ENCODE data around the gene ALX4. TPM values are rescaled to one million over a fixed set of nuclear protein-coding genes. Genes with fewer than 3 reads are reported as not detected.

The ALX4 gene
- polyA plus RNA-seq, 1 of the 3 experiments (the other 2 are of a cell fraction), result under 0.01 TPM

GRCh38 chr11:44358713-44359112, 48.8 kb upstream of the ALX4 start:
- TF ChIP-seq RFX5 (IDR thresholded peaks at IDR 0.05; ENCODE audit: low read length) (no peak), MXI1 (IDR thresholded peaks at IDR 0.05; ENCODE audit: low read depth, low read length) (no peak), EP300 (IDR thresholded peaks at IDR 0.05; ENCODE audit: borderline replicate concordance in 1 of 2, low read depth in 1 of 2, low read length in 1 of 2) (no peak), CTCF (IDR thresholded peaks at IDR 0.05) (no peak), GABPA (IDR thresholded peaks at IDR 0.05; ENCODE audit: low read depth) (no peak), RXRA (IDR thresholded peaks at IDR 0.05; ENCODE audit: borderline replicate concordance, low read depth) (no peak), MAX (IDR thresholded peaks at IDR 0.05; ENCODE audit: low read depth) (no peak), TCF12 (IDR thresholded peaks at IDR 0.05) (no peak), NRF1 (IDR thresholded peaks at IDR 0.05; ENCODE audit: low read depth, low read length) (no peak), NFIC (IDR thresholded peaks at IDR 0.05; ENCODE audit: borderline replicate concordance) (no peak), MEF2A (IDR thresholded peaks at IDR 0.05; ENCODE audit: borderline replicate concordance, low read depth) (no peak), SIN3A (IDR thresholded peaks at IDR 0.05; ENCODE audit: borderline replicate concordance, low read depth, low read length) (no peak), FOSL2 (IDR thresholded peaks at IDR 0.05; ENCODE audit: borderline replicate concordance, low read depth) (no peak)
- TF ChIP-seq, protein P1, sequence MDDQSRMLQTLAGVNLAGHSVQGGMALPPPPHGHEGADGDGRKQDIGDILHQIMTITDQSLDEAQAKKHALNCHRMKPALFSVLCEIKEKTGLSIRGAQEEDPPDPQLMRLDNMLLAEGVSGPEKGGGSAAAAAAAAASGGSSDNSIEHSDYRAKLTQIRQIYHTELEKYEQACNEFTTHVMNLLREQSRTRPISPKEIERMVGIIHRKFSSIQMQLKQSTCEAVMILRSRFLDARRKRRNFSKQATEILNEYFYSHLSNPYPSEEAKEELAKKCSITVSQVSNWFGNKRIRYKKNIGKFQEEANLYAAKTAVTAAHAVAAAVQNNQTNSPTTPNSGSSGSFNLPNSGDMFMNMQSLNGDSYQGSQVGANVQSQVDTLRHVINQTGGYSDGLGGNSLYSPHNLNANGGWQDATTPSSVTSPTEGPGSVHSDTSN (IDR thresholded peaks at IDR 0.05), result no peak
- TF ChIP-seq, protein P2, sequence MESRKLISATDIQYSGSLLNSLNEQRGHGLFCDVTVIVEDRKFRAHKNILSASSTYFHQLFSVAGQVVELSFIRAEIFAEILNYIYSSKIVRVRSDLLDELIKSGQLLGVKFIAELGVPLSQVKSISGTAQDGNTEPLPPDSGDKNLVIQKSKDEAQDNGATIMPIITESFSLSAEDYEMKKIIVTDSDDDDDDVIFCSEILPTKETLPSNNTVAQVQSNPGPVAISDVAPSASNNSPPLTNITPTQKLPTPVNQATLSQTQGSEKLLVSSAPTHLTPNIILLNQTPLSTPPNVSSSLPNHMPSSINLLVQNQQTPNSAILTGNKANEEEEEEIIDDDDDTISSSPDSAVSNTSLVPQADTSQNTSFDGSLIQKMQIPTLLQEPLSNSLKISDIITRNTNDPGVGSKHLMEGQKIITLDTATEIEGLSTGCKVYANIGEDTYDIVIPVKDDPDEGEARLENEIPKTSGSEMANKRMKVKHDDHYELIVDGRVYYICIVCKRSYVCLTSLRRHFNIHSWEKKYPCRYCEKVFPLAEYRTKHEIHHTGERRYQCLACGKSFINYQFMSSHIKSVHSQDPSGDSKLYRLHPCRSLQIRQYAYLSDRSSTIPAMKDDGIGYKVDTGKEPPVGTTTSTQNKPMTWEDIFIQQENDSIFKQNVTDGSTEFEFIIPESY (IDR thresholded peaks at IDR 0.05; ENCODE audit: borderline replicate concordance, low read depth), result no peak
- Histone ChIP-seq H3F3A (replicated peaks; ENCODE audit: insufficient read depth) (no peaks in the 10 kb centered on the region), H3K9me3 (no peaks in the 10 kb centered on the region), H3K36me3 (replicated peaks in 1 of 2; ENCODE audit: control insufficient read depth in 1 of 2, insufficient read depth in 2 of 2, low read length in 1 of 2) (no peaks in the 10 kb centered on the region), H2AFZ (ENCODE audit: low read depth) (no peak overlapping the region), H3K79me2 (ENCODE audit: insufficient read depth) (no peaks in the 10 kb centered on the region), H3K4me3 (ENCODE audit: low read depth in 2 of 2, low read length in 1 of 2) (no peak overlapping the region), H3K4me1 (ENCODE audit: control insufficient read depth in 1 of 2, insufficient read depth in 2 of 2, low read depth in 1 of 2, low read length in 1 of 2) (peaks cover 0 to 6% of the 10 kb centered on the region in 2 experiments; a peak in 1 of 4 replicates), H4K20me1 (ENCODE audit: insufficient read depth) (no peaks in the 10 kb centered on the region), H3K9ac (no peak overlapping the region), H3K27ac (ENCODE audit: low read depth in 2 of 2, low read length in 1 of 2) (no peak overlapping the region), H3K27me3 (ENCODE audit: insufficient read depth) (peaks cover 8% of the 10 kb centered on the region), H3K4me2 (no peak overlapping the region), H3K9me2 (no peaks in the 10 kb centered on the region)
- POLR2A ChIA-PET, result no interaction called here
- DNase-seq, result no peak
- WGBS (ENCODE audit: low lambda C conversion rate), result 66% methylated on average over 7 of the region's 7 CpGs
- CTCF ChIA-PET, result interaction anchor here (0.9 to 1.2 kb wide), 3 partner anchors 14 to 73 kb away, joined by 3 to 4 read pairs (median 3); no protein-coding TSS in a partner anchor

Measured in SK-N-SH (cell line).